Skeletal muscle tissue (tissue), 4 donors: ENCODE data around the gene MOB2. TPM values are rescaled to one million over a fixed set of nuclear protein-coding genes. Genes with fewer than 3 reads are reported as not detected.

ENCODE experiments used
- H3K27ac ChIP-seq: one replicate; pipeline ENCODE4 v1.7.0; 2013; ENCODE audit warnings: mild to moderate bottlenecking, low read depth, low read length, inconsistent platforms
- H3K27me3 ChIP-seq, 3 donors: one replicate each; pipeline ENCODE4 v1.7.0; 2013; ENCODE audit warnings: low read length in 3 of 3; ENCODE audit not compliant: control insufficient read depth in 3 of 3, insufficient read depth in 3 of 3
- H3K36me3 ChIP-seq, 3 donors: one replicate each; pipeline ENCODE4 v1.7.0; 2013; ENCODE audit warnings: low read length in 3 of 3; ENCODE audit not compliant: control insufficient read depth in 3 of 3, insufficient read depth in 3 of 3
- H3K4me1 ChIP-seq, 3 donors: one replicate each; pipeline ENCODE4 v1.7.0; 2013; ENCODE audit warnings: low read length in 3 of 3, mild to moderate bottlenecking in 3 of 3; ENCODE audit not compliant: control insufficient read depth in 3 of 3, insufficient read depth in 3 of 3
- H3K4me3 ChIP-seq, 3 donors: one replicate each; pipeline ENCODE4 v1.7.0; 2013; ENCODE audit warnings: low read length in 3 of 3
- H3K9ac ChIP-seq, 3 donors: one replicate each; pipeline ENCODE4 v1.7.0; 2013; ENCODE audit warnings: low read length in 3 of 3, mild to moderate bottlenecking in 3 of 3, moderate library complexity in 2 of 3, low read depth in 1 of 3
- H3K9me3 ChIP-seq, 3 donors: one replicate each; pipeline ENCODE4 v1.7.0; 2013; ENCODE audit warnings: low read length in 3 of 3; ENCODE audit not compliant: control insufficient read depth in 3 of 3
- total RNA-seq: library from RNA; depleted of rRNA; stranded (reverse); fragments of >200 nt; gene quantifications from one replicate; pipeline ENCODE4 v1.2.3, GENCODE V29; 2014
- donor health status: Osteomylitis.

Gene MOB2
- total RNA-seq, 1 donor from 2014 or later = 18.3 TPM

GRCh38 chr11:1505480-1505879 is 18.9 kb upstream of the MOB2 start:
- H3K27ac ChIP-seq = no peak overlapping the region
- H3K9ac ChIP-seq = no peak overlapping the region
- H3K9me3 ChIP-seq = no peaks in the 10 kb centered on the region
- no peaks in the 10 kb centered on the region for H3K27me3 ChIP-seq
- no peaks in the 10 kb centered on the region for H3K36me3 ChIP-seq
- H3K4me1 ChIP-seq = peaks cover 72 to 89% (median 85%) of the 10 kb centered on the region in 3 donors
- H3K4me3 ChIP-seq = no peak overlapping the region

- Histone ChIP-seq H3K27me3 (no peaks in the 10 kb centered on the region), H3K9me3 (no peaks in the 10 kb centered on the region), H3K9ac (no peak overlapping the region), H3K4me1 (peaks cover 72 to 88% (median 84%) of the 10 kb centered on the region in 3 donors), H3K36me3 (peaks cover 0 to 4% (median 2%) of the 10 kb centered on the region in 3 donors), H3K27ac (no peak overlapping the region), H3K4me3 (no peak overlapping the region)
Measured at GRCh38 chr11:1504581-1505290, 18.2 kb upstream of the MOB2 start.

- Histone ChIP-seq H3K27ac (no peak overlapping the region), H3K9ac (peak overlapping the region in 2 of 3 donors; percentile 19 to 70), H3K4me1 (peaks cover 66 to 83% (median 79%) of the 10 kb centered on the region in 3 donors)
Measured at GRCh38 chr11:1504138-1504537, 17.6 kb upstream of the MOB2 start.

GRCh38 chr11:1503708-1504104 is 17.1 kb upstream of the MOB2 start:
- H3K9me3 ChIP-seq = peaks cover 0 to 2% (median 0%) of the 10 kb centered on the region in 3 donors
- peak overlapping the region; percentile 35 to 43 (median 40) for H3K4me3 ChIP-seq
- H3K4me1 ChIP-seq = peaks cover 62 to 78% (median 74%) of the 10 kb centered on the region in 3 donors
- peak overlapping the region in 2 of 3 donors; percentile 32 to 70 for H3K9ac ChIP-seq
- peaks cover 4 to 10% (median 8%) of the 10 kb centered on the region in 3 donors for H3K36me3 ChIP-seq
- H3K27me3 ChIP-seq = no peaks in the 10 kb centered on the region
- peak overlapping the region; percentile 36 for H3K27ac ChIP-seq

More at GRCh38 chr11:1504138-1504537, 17.6 kb upstream of the MOB2 start:
- peaks cover 0 to 2% (median 0%) of the 10 kb centered on the region in 3 donors for H3K9me3 ChIP-seq
- H3K4me3 ChIP-seq = peak overlapping the region; percentile 35 to 43 (median 40)
- no peaks in the 10 kb centered on the region for H3K27me3 ChIP-seq
- peaks cover 2 to 10% (median 7%) of the 10 kb centered on the region in 3 donors for H3K36me3 ChIP-seq

DNA sequence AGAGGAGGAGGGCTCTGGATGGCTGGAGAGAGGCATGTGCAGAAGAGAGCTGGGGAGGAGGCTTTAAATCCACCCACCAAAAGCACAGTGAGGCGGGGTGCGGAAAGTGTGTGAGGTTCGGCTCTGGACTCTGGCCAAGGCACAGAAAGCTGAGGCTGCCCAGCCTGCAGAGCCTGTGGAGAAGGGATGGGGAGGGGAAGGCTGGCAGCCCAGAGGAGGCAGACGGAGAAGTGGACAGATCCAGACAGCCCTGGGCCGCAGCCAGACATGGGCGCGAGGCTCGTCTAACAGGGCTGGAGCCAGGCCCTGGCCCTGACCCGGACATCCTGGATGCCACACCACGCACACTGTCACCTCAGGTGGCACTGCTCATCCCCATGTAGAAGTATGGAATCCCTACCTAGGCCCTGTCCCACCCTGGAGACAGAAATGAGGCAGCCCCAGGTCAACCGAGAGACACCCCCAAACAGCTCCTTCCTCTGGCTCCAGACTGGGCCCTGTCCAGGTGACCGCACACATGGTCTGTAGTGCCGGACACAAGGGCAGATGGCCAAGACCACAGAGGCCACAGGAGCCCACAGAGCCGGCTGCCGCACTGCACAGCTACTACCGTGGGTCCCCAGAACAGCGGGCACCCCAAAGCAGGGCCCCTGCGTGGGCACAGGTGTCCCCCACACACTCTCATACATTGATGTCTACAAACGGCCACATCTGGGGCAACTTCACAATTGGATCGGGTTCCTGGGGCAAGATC is 16.6 kb upstream of the MOB2 start:
- Histone ChIP-seq H3K4me3 (peak overlapping the region in 2 of 3 donors; percentile 22 to 40), H3K9ac (peak overlapping the region in 2 of 3 donors; percentile 32 to 70), H3K27me3 (no peaks in the 10 kb centered on the region), H3K4me1 (peaks cover 58 to 73% (median 71%) of the 10 kb centered on the region in 3 donors), H3K27ac (peak overlapping the region; percentile 36), H3K9me3 (peaks cover 0 to 2% (median 0%) of the 10 kb centered on the region in 3 donors), H3K36me3 (peaks cover 4 to 10% (median 8%) of the 10 kb centered on the region in 3 donors)

DNA sequence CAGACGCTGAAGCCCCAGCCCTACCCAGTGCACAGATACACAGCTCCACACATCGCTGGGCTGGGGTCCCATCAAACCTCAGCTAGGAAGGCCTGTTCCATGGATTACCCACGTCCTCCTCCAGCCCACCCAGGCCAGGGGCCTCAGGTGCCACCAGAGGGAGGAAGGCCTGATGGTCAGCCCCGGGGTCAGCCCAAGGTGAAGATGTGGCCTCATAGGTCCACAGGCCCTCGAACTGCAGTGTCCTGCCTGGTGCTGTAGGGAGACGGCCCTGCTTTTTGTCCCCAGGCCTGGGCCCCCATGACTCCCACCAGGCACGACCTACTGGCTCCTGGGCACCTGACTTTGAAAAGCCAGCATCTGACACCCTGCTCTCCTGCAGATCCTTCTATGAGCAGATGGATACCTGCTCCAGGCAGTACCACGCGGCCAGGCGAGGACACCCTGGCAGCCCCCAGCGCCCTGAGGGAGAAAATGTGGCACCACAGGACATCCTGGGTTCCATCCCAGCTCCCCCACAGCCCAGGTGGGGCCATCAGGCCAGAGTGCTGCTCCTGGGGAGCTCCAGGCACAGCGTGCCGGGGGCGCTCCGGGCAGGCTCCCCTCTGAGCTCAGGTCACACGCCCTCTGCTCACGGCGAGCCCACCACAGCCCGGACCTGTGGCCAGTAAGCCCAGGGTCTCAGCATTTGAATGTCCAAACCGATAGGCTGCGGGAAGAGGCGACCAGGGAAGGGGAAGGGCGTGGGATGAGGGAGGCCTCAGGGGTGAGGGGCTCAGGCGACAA is 15.8 kb upstream of the MOB2 start:
- H3K27me3 ChIP-seq = no peaks in the 10 kb centered on the region
- no peak overlapping the region for H3K27ac ChIP-seq
- H3K4me1 ChIP-seq = peaks cover 54 to 69% (median 67%) of the 10 kb centered on the region in 3 donors
- H3K4me3 ChIP-seq = no peak overlapping the region
- peak overlapping the region in 1 of 3 donors; percentile 70 for H3K9ac ChIP-seq
- peaks cover 0 to 2% (median 0%) of the 10 kb centered on the region in 3 donors for H3K9me3 ChIP-seq
- peaks cover 4 to 10% (median 8%) of the 10 kb centered on the region in 3 donors for H3K36me3 ChIP-seq

DNA sequence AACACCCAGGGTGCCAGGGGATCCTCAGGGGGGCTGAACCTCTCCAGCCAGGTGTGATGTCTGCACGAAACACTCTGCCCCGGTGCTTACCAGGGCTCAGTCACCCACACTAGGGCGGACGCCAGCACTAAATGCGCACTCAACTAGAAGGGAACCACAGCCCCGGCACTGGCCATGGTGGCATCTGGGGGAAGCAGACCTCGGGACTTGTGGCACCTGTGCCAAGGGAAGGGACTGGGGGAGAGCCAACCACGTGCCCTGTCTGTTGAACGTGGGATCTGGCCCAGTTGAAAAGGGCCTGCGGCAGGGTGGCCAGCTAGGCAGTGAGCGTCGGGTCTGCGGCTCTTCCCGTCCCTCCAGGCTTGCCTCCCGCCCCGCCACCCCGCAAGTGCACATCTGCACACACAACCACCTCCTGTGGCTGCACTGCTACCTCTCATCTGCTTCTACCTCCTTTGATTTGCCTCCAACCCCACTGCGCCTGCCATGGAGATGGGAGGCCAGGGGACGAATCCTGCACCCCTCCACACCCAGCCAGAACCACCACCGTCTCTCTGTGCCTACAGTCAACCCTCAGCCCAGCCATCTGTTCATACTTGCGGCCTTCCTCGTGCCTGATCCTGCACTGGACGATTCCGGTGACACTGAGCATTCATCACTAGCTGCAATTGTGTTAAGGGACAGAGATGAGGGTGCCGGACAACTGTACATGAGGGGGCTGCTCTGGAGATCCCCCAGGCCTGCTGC is 15.0 kb upstream of the MOB2 start:
- peaks cover 49 to 66% (median 65%) of the 10 kb centered on the region in 3 donors for H3K4me1 ChIP-seq
- H3K27ac ChIP-seq = no peak overlapping the region
- H3K27me3 ChIP-seq = no peaks in the 10 kb centered on the region
- H3K9me3 ChIP-seq = peaks cover 0 to 2% (median 0%) of the 10 kb centered on the region in 3 donors
- peak overlapping the region in 2 of 3 donors; percentile 51 to 62 for H3K9ac ChIP-seq
- no peak overlapping the region for H3K4me3 ChIP-seq
- H3K36me3 ChIP-seq = peaks cover 4 to 10% (median 8%) of the 10 kb centered on the region in 3 donors

DNA sequence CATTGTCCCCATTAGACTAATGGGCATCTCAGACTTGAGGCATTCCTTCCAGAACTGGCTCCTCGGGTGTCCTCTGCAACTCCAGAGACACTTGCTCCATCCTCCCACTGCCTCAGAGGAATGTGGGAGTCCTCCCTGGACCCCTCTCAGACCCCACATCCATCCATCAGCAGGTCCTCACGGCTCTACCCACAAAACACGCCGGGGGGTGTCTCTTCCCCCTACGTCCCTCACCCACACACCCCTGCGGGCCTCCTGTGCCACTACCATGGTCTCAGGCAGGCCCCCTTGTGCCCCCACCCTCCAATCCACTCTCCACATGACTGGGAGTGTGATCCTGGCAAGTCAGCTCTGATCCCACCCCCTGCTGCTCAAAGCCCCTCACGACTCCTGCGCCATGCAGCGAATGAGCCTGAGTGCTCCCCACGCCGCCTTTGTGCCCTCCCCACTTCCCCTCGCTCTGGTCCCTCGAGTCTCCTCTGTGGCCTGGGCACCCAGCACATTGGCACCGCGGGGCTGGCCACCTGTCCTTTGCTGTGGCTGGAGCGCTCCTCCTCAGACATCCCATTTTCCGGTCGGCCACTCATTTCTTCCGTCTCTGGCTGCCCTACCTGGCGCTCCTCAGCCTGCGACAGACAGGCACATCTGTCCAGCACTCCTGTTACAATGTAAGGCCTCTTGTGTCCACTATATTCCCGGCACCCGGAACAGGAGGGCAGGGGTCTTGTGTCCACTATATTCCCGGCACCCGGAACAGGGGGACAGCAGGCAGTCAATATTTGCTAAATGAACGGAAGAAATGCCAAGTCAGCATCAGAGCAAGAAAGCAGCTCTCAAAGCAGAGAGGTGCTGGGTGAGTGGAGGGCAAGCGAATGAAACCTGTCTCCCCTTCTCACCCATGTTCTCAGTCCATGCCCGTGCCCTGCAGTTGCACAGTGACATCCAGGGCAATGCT is 14.2 kb upstream of the MOB2 start:
- Histone ChIP-seq H3K9me3 (peaks cover 0 to 2% (median 0%) of the 10 kb centered on the region in 3 donors), H3K27me3 (no peaks in the 10 kb centered on the region), H3K4me3 (no peak overlapping the region), H3K27ac (no peak overlapping the region), H3K4me1 (peaks cover 45 to 63% (median 59%) of the 10 kb centered on the region in 3 donors), H3K9ac (peak overlapping the region in 2 of 3 donors; percentile 51 to 62), H3K36me3 (peaks cover 4 to 10% (median 8%) of the 10 kb centered on the region in 3 donors)
